Endothelial cell of umbilical vein (primary cell): ENCODE results near the gene NELFE. TPM values are rescaled to one million over a fixed set of nuclear protein-coding genes. Genes with fewer than 3 reads are reported as not detected.
"Not testable (repeated sequence)": the region's sequence is repeated elsewhere in the genome, so short reads cannot be mapped to it uniquely, and the experiment has no call there.

ENCODE experiments used
- BruUV-seq: library from RNA; stranded (reverse); fragments of 400-500 nt; replicated peaks from 2 replicates; lab custom pipeline; 2021; lab: Mats Ljungman, UMichigan
- CTCF ChIA-PET: fragments of 300-600, 350-600 bp; sonication (Branson Sonifier 250); formaldehyde crosslinking; loops from one replicate; lab custom pipeline; 2021; ENCODE audit warnings: antibody characterized with exemption, inconsistent platforms; lab: Charles Lee
- POLR2A ChIA-PET: fragments of 300-600, 350-600 bp; sonication (Branson Sonifier 250); formaldehyde crosslinking; loops from one replicate; lab custom pipeline; 2021; ENCODE audit warnings: antibody characterized with exemption, inconsistent platforms; lab: Charles Lee
- DNase-seq: peaks from one replicate; pipeline ENCODE4 v3.0.0-alpha.2; 2011; ENCODE audit warnings: low read depth, low spot score
- FAIRE-seq: peaks from 2 replicates; lab custom pipeline; 2011; peaks lifted over from hg19 to GRCh38; lab: Jason Lieb, UNC
- H2AFZ ChIP-seq: 2 replicates; pipeline ENCODE4 v1.6.0; 2012; ENCODE audit warnings: low read depth, low read length, control low read depth, inconsistent platforms
- H3K27ac ChIP-seq: 2 replicates; pipeline ENCODE4 v1.5.1; 2011; ENCODE audit warnings: low read depth, mild to moderate bottlenecking, control low read depth, low read length, moderate library complexity; ENCODE audit not compliant: insufficient read depth
- H3K27me3 ChIP-seq, 2 experiments: 2 replicates each; pipeline versions ENCODE4 v1.6.0 to v1.6.1; 2011; ENCODE audit warnings: low read length in 2 of 2, mixed read lengths in 1 of 2; ENCODE audit not compliant: control insufficient read depth in 2 of 2, insufficient read depth in 2 of 2
- H3K36me3 ChIP-seq, 2 experiments: 2 replicates in 1 of 2; 3 replicates in 1 of 2; pipeline ENCODE4 v1.5.1; 2011; ENCODE audit warnings: low read length in 2 of 2, mild to moderate bottlenecking in 1 of 2, moderate library complexity in 1 of 2; ENCODE audit not compliant: control insufficient read depth in 2 of 2, insufficient read depth in 2 of 2; ENCODE audit errors: extremely low read depth in 1 of 2
- H3K4me1 ChIP-seq: 3 replicates; pipeline ENCODE4 v1.5.1; 2011; ENCODE audit warnings: mild to moderate bottlenecking, low read length; ENCODE audit not compliant: control insufficient read depth, insufficient read depth; ENCODE audit errors: extremely low read depth
- H3K4me2 ChIP-seq: 2 replicates; pipeline ENCODE4 v1.6.1; 2011; ENCODE audit warnings: low read length, control low read depth, mixed read lengths; ENCODE audit not compliant: insufficient read depth
- H3K4me3 ChIP-seq, 3 experiments: fragments of 200-600 bp in 1 of 3; sonication (generic), shearing (Covaris generic) in 1 of 3; replicated peaks in 1 of 3; 2 replicates each; pipeline ENCODE4 v1.5.1; 2011 to 2016; ENCODE audit warnings: control low read depth in 3 of 3, low read length in 3 of 3, mild to moderate bottlenecking in 2 of 3, inconsistent platforms in 1 of 3, low read depth in 1 of 3, moderate library complexity in 1 of 3; ENCODE audit not compliant: insufficient read depth in 1 of 3
- H3K79me2 ChIP-seq: 2 replicates; pipeline ENCODE4 v1.6.0; 2012; ENCODE audit warnings: low read length, inconsistent platforms; ENCODE audit not compliant: control insufficient read depth, insufficient read depth
- H3K9ac ChIP-seq: replicated peaks from 2 replicates; pipeline ENCODE3; 2011; ENCODE audit warnings: low read length, control low read depth; ENCODE audit not compliant: insufficient read depth; ENCODE audit errors: extremely low read depth
- H3K9me1 ChIP-seq: replicated peaks from 3 replicates; pipeline ENCODE4 v1.6.0; 2011; ENCODE audit warnings: mild to moderate bottlenecking, low read length; ENCODE audit not compliant: control insufficient read depth, insufficient read depth; ENCODE audit errors: extremely low read depth
- H3K9me3 ChIP-seq: replicated peaks from 2 replicates; pipeline ENCODE4 v1.5.1; 2012; ENCODE audit warnings: low read length, inconsistent platforms; ENCODE audit not compliant: control insufficient read depth, insufficient read depth
- H4K20me1 ChIP-seq: replicated peaks from 2 replicates; pipeline ENCODE3; 2011; ENCODE audit warnings: mild to moderate bottlenecking, low read length; ENCODE audit not compliant: control insufficient read depth, insufficient read depth; ENCODE audit errors: extremely low read depth
- EZH2 ChIP-seq: IDR thresholded peaks from 2 replicates; pipeline ENCODE4 v1.6.1; 2012; ENCODE audit warnings: borderline replicate concordance, low read depth, mild to moderate bottlenecking, moderate library complexity, low read length, inconsistent platforms; ENCODE audit not compliant: severe bottlenecking
- FOS ChIP-seq: IDR thresholded peaks from 2 replicates; pipeline ENCODE4 v1.6.1; 2011; ENCODE audit warnings: mild to moderate bottlenecking, low read length, moderate library complexity, borderline replicate concordance; ENCODE audit not compliant: insufficient read depth
- GATA2 ChIP-seq: IDR thresholded peaks from 2 replicates; pipeline ENCODE4 v1.7.0; 2011; ENCODE audit warnings: low read depth, mild to moderate bottlenecking, moderate library complexity, mixed read lengths, low read length; ENCODE audit not compliant: insufficient read length, insufficient read depth
- JUN ChIP-seq: IDR thresholded peaks from 2 replicates; pipeline ENCODE4 v1.6.1; 2011; ENCODE audit warnings: borderline replicate concordance, low read depth; ENCODE audit not compliant: insufficient read length, insufficient read depth
- MYC ChIP-seq: IDR thresholded peaks from one replicate; pipeline ENCODE4 v1.6.1; 2011; ENCODE audit warnings: mild to moderate bottlenecking, low read depth, low read length
- POLR2A ChIP-seq: IDR thresholded peaks from 2 replicates; pipeline ENCODE4 v1.6.1; 2012; ENCODE audit warnings: low read depth, mild to moderate bottlenecking, control low read depth, low read length
- POLR2AphosphoS5 ChIP-seq: IDR thresholded peaks from 2 replicates; pipeline ENCODE4 v1.6.1; 2012; ENCODE audit warnings: low read depth, mild to moderate bottlenecking, control low read depth, low read length, moderate library complexity; ENCODE audit not compliant: insufficient read depth
- dilution Hi-C: fragments of 300-500 bp; cut with MboI; formaldehyde crosslinking; loops from one replicate; pipeline ENCODE4 v1.15.0; 2019; ENCODE audit warnings: low sequenced_read_pairs; ENCODE audit not compliant: extremely low pct_ligation_motif_present
- intact Hi-C: fragments of 100-400 bp; cut with micrococcal nuclease; formaldehyde crosslinking; loops from one replicate; pipeline ENCODE4 v1.10.0; 2022
- polyA plus RNA-seq, 4 experiments: library from polyadenylated mRNA; depleted of rRNA in 3 of 4; stranded (reverse) in 3 of 4; unstranded in 1 of 4; fragments of >200 nt; gene quantifications; 2 replicates each; pipeline versions ENCODE4 v1.2.1 to v1.2.3, GENCODE V29; 2011 to 2012; ENCODE audit warnings: missing spikeins in 1 of 4
- total RNA-seq: library from RNA; stranded (reverse); gene quantifications from 2 replicates; pipeline ENCODE4 v1.2.3, GENCODE V29; 2021
- TF ChIP-seq, protein P1 (sequence below), 2 donors: IDR thresholded peaks; 1 replicate in 1 of 2; 2 replicates in 1 of 2; pipeline ENCODE4 v1.5.1; 2011; ENCODE audit warnings: low read length in 2 of 2, mild to moderate bottlenecking in 2 of 2, moderate library complexity in 2 of 2, control low read depth in 1 of 2, inconsistent platforms in 1 of 2, low read depth in 1 of 2; ENCODE audit not compliant: insufficient read depth in 1 of 2; ENCODE audit errors: extremely low read depth in 1 of 2
- TF ChIP-seq, protein P2 (sequence below): IDR thresholded peaks from 2 replicates; pipeline ENCODE4 v1.6.1; 2011; ENCODE audit not compliant: insufficient read depth, insufficient read length

NELFE gene
- total and polyA plus RNA-seq, 2 donors (not counting 3 experiments of a cell fraction or from before 2014, with no cell fraction given) = 55.8 to 68.5 TPM

DNA sequence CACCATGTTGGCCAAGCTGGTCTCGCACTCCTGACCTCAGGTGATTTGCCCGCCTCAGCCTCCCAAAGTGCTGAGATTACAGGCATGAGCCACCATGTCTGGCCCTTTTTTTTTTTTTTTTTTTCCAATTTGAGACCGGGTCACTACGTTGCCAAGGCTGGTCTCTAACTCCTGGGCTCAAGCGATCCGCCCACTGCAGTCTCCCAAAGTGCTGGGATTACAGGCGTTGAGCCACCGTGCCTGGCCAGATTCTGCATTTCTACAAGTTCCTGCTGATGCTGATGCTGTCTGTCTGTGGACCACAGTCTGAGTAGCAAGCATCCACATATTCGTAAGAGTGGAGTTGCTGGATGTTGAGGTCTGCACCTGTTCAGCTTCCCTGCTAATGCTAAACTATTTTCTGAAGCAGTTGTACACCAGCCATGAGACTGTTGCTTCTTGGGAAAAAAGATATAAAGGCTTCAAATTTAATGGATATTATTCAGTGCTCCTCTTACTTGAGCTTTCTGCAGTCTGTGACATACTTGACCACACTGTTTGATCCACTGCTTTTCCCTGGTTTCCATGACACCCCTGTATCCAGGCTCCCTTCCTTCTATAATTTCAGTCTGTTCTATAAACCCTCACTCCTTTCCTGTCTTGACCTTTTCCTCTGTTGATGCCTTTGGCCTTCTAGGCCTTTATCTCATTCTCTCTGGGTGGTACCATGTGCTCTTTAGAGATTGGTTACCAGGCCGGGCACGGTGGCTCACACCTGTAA is 46.8 kb downstream of the NELFE start:
- H3K27me3 ChIP-seq = no peaks in the 10 kb centered on the region
- no peaks in the 10 kb centered on the region for H3K36me3 ChIP-seq
- no peaks in the 10 kb centered on the region for H3K79me2 ChIP-seq
- H3K9ac ChIP-seq = no peak overlapping the region
- H3K27ac ChIP-seq = no peak overlapping the region
- no peak overlapping the region for H2AFZ ChIP-seq
- ChIA-PET POLR2A (no interaction called here), CTCF (no interaction called here)
- no TSS peak for BruUV-seq
- no peak for DNase-seq
- no peak overlapping the region for H3K4me2 ChIP-seq
- dilution Hi-C loops (no loop called here), intact Hi-C loops (no loop called here)
- no peaks in the 10 kb centered on the region for H3K9me1 ChIP-seq
- H3K4me1 ChIP-seq = peaks cover 3% of the 10 kb centered on the region
- no peaks in the 10 kb centered on the region for H4K20me1 ChIP-seq
- no peaks in the 10 kb centered on the region for H3K9me3 ChIP-seq
- TF ChIP-seq, protein P1, sequence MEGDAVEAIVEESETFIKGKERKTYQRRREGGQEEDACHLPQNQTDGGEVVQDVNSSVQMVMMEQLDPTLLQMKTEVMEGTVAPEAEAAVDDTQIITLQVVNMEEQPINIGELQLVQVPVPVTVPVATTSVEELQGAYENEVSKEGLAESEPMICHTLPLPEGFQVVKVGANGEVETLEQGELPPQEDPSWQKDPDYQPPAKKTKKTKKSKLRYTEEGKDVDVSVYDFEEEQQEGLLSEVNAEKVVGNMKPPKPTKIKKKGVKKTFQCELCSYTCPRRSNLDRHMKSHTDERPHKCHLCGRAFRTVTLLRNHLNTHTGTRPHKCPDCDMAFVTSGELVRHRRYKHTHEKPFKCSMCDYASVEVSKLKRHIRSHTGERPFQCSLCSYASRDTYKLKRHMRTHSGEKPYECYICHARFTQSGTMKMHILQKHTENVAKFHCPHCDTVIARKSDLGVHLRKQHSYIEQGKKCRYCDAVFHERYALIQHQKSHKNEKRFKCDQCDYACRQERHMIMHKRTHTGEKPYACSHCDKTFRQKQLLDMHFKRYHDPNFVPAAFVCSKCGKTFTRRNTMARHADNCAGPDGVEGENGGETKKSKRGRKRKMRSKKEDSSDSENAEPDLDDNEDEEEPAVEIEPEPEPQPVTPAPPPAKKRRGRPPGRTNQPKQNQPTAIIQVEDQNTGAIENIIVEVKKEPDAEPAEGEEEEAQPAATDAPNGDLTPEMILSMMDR (IDR thresholded peaks at IDR 0.05; ENCODE audit: extremely low read depth in 1 of 2, insufficient read depth in 1 of 2, low read depth in 1 of 2, low read length in 2 of 2) = no peak
- no peak for TF ChIP-seq GATA2
- no peak for TF ChIP-seq MYC
- TF ChIP-seq POLR2A = no peak
- no peak for TF ChIP-seq JUN
- TF ChIP-seq FOS = no peak
- no peak for TF ChIP-seq POLR2AphosphoS5
- TF ChIP-seq EZH2 = no peak
- TF ChIP-seq, protein P2, sequence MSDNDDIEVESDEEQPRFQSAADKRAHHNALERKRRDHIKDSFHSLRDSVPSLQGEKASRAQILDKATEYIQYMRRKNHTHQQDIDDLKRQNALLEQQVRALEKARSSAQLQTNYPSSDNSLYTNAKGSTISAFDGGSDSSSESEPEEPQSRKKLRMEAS = no peak
- no peak overlapping the region for H3K4me3 ChIP-seq
- no peak for FAIRE-seq

DNA sequence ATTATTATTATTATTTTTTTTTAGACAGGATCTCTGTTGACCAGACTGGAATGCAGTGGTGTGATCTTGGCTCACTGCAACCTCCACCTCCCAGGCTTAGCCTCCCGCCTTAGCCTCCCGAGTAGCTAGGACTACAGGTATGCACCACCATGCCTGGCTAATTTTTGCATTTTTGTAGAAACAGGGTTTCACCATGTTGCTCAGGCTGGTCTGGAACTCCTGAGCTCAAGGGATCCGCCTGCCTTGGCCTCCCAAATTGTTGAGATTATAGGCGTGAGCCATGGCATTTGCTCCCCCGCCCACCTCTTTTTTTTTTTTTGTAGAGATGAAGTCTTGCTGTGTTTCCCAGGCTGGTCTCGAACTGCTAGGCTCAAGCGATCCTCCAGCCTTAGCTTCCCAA is 49.5 kb downstream of the NELFE start:
- H3K9ac ChIP-seq, DNase-seq, H3K4me2 ChIP-seq, H3K4me1 ChIP-seq, FAIRE-seq, H3K9me1 ChIP-seq, BruUV-seq, H3K4me3 ChIP-seq, H3K27ac ChIP-seq, CTCF ChIA-PET, H4K20me1 ChIP-seq, H3K36me3 ChIP-seq, H3K79me2 ChIP-seq, H3K9me3 ChIP-seq, H2AFZ ChIP-seq, dilution Hi-C loops, POLR2A ChIA-PET, intact Hi-C loops: not testable (repeated sequence)
- peaks cover 4 to 12% of the 10 kb centered on the region in 2 experiments for H3K27me3 ChIP-seq
